GM23248 (cell line): Measurements from ENCODE around the gene FCHO1.

ENCODE experiments used
- EZH2 ChIP-seq: fragments of 200-600 bp; sonication (generic); IDR thresholded peaks from 2 replicates; pipeline ENCODE4 v1.6.1; 2018; ENCODE audit warnings: antibody characterized with exemption, mild to moderate bottlenecking; ENCODE audit not compliant: insufficient read depth, poor library complexity, severe bottlenecking
- EZH2phosphoT487 ChIP-seq: fragments of 200-600 bp; sonication (generic); IDR thresholded peaks from 2 replicates; pipeline ENCODE4 v1.6.1; 2018; ENCODE audit warnings: antibody characterized with exemption, moderate library complexity, mild to moderate bottlenecking, low read depth; ENCODE audit not compliant: insufficient read depth

- TF ChIP-seq EZH2 (no peak), EZH2phosphoT487 (no peak)
Observed at GRCh38 chr19:17711851-17712250, 39.4 kb upstream of the FCHO1 start.
